Pancreas (tissue), 10 donors: ENCODE data around the gene SART3. TPM values are rescaled to one million over a fixed set of nuclear protein-coding genes. Genes with fewer than 3 reads are reported as not detected.

Experiments used
- ATAC-seq, 4 donors: fragments of 200-7000 bp; cut with Tn5 transposase; one replicate each; pipeline versions ENCODE4 v1.8.0 to v1.9.1; 2020; ENCODE audit warnings: mild to moderate bottlenecking in 4 of 4, moderate library complexity in 4 of 4
- DNase-seq, 6 donors: peaks; one replicate each; pipeline ENCODE4 v3.0.0-alpha.2; 2020
- FAIRE-seq: peaks from 2 replicates; lab custom pipeline; 2012; peaks lifted over from hg19 to GRCh38; lab: Jason Lieb, UNC
- H3K27ac ChIP-seq, 4 donors: fragments of 200-600 bp; sonication (generic); 1 replicate in 3 of 4; 2 replicates in 1 of 4; pipeline versions ENCODE4 v1.5.0 to v1.8.0; 2020
- H3K27me3 ChIP-seq, 4 donors: fragments of 200-600 bp; one replicate each; pipeline ENCODE4 v1.8.0; 2021
- H3K36me3 ChIP-seq, 3 donors: fragments of 200-600 bp; sonication (generic) in 1 of 3; one replicate each; pipeline versions ENCODE4 v1.5.0 to v1.8.0; 2020 to 2021
- H3K4me1 ChIP-seq, 3 donors: fragments of 200-600 bp; one replicate each; pipeline ENCODE4 v1.8.0; 2021
- H3K4me3 ChIP-seq, 4 donors: fragments of 200-600 bp; sonication (generic) in 2 of 4; one replicate each; pipeline versions ENCODE4 v1.5.0 to v1.8.0; 2020 to 2021
- H3K9me3 ChIP-seq, 4 donors: fragments of 200-600 bp; one replicate each; pipeline ENCODE4 v1.8.0; 2021
- WGBS, 2 donors: extraction: QIAGEN DNeasy Blood & Tissue Kit; methylation state at CpG; one replicate each; pipeline ENCODE4 v1.1.7; 2013; 5-methylcytosine and 5-hydroxymethylcytosine counted together
- intact Hi-C, 3 donors: fragments of 100-400 bp; cut with DNase I; formaldehyde crosslinking; loops; one replicate each; pipeline versions ENCODE4 v1.11.1 to v1.14.2; 2022
- polyA plus RNA-seq, 2 donors: library from polyadenylated mRNA; stranded (reverse); fragments of 200-250 nt; gene quantifications; one replicate each; pipeline ENCODE4 v1.2.3, GENCODE V29; 2013
- total RNA-seq, 6 donors: library from RNA; stranded (reverse); fragmentation: NEBNext Ultra II Directional in 4 of 6; extraction: Animal tissue kit (Norgen Biotek cat#: 25700) in 4 of 6; gene quantifications; one replicate each; pipeline versions ENCODE4 v1.2.1 to v1.2.4, GENCODE V29; 2021 to 2023
- TF ChIP-seq, protein P1 (sequence below), 4 donors: fragments of 200-600 bp; sonication (generic) in 3 of 4; IDR thresholded peaks; one replicate each; pipeline versions ENCODE4 v1.5.0 to v1.8.0; 2021; ENCODE audit warnings: antibody characterized with exemption in 4 of 4
- donor health status: healthy with polysubstance abuse.
- donor health status: DM: no; HTN: no; CAD: no; lungs with moderate emphysema.
- donor health status: DM: no; HTN: no; CAD: no.
- donor health status: control.
- donor health status: control.
- donor health status: Bipolar disorder and iron deficiency.
- donor health status: DM: yes; HTN: yes; CAD: no.
- donor health status: DM: no; HTN: no; CAD: no.
- donor health status: DM: no; HTN: no; CAD: no.
- donor health status: DM: yes; HTN: yes; CAD: no.

SART3 gene
- total and polyA plus RNA-seq, 8 donors, result 13.9 to 23.4 (median 16.7) TPM

- no peaks in the 10 kb centered on the region for H3K36me3 ChIP-seq
- TF ChIP-seq, protein P1, sequence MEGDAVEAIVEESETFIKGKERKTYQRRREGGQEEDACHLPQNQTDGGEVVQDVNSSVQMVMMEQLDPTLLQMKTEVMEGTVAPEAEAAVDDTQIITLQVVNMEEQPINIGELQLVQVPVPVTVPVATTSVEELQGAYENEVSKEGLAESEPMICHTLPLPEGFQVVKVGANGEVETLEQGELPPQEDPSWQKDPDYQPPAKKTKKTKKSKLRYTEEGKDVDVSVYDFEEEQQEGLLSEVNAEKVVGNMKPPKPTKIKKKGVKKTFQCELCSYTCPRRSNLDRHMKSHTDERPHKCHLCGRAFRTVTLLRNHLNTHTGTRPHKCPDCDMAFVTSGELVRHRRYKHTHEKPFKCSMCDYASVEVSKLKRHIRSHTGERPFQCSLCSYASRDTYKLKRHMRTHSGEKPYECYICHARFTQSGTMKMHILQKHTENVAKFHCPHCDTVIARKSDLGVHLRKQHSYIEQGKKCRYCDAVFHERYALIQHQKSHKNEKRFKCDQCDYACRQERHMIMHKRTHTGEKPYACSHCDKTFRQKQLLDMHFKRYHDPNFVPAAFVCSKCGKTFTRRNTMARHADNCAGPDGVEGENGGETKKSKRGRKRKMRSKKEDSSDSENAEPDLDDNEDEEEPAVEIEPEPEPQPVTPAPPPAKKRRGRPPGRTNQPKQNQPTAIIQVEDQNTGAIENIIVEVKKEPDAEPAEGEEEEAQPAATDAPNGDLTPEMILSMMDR (IDR thresholded peaks at IDR 0.05), result no peak
- H3K4me1 ChIP-seq, result no peaks in the 10 kb centered on the region
- intact Hi-C loops, result no loop called here
- H3K27ac ChIP-seq, result no peak overlapping the region
- 79 to 95% methylated on average over 1 of the region's 1 CpG for WGBS, 2 donors
- no peak for FAIRE-seq
- H3K9me3 ChIP-seq, result no peaks in the 10 kb centered on the region
- H3K4me3 ChIP-seq, result no peak overlapping the region
- ATAC-seq, result no peak
- H3K27me3 ChIP-seq, result peaks cover 0 to 3% (median 1%) of the 10 kb centered on the region in 4 donors
- no peak for DNase-seq
Measured at GRCh38 chr12:108509806-108510205, 51.2 kb downstream of the SART3 start.

- Histone ChIP-seq H3K27ac (no peak overlapping the region), H3K36me3 (no peaks in the 10 kb centered on the region), H3K4me3 (no peak overlapping the region), H3K4me1 (no peaks in the 10 kb centered on the region), H3K9me3 (peaks cover 0 to 3% (median 0%) of the 10 kb centered on the region in 4 donors), H3K27me3 (peaks cover 0 to 3% (median 1%) of the 10 kb centered on the region in 4 donors)
- DNase-seq, result no peak
- no peak for ATAC-seq
- 49 to 54% methylated on average over 3 of the region's 3 CpGs for WGBS, 2 donors
- intact Hi-C loops, result no loop called here
- TF ChIP-seq, protein P1 (IDR thresholded peaks at IDR 0.05), result no peak
- FAIRE-seq, result no peak
Measured at GRCh38 chr12:108507971-108508642, 52.9 kb downstream of the SART3 start.

GRCh38 chr12:108505129-108505528, 55.8 kb downstream of the SART3 start:
- no peak for ATAC-seq
- TF ChIP-seq, protein P1 (IDR thresholded peaks at IDR 0.05), result no peak
- no peak overlapping the region for H3K4me3 ChIP-seq
- intact Hi-C loops, result no loop called here
- no peak for FAIRE-seq
- no peaks in the 10 kb centered on the region for H3K4me1 ChIP-seq
- H3K27me3 ChIP-seq, result peaks cover 0 to 3% (median 1%) of the 10 kb centered on the region in 4 donors
- H3K27ac ChIP-seq, result no peak overlapping the region
- DNase-seq, result no peak
- peaks cover 0 to 6% (median 0%) of the 10 kb centered on the region in 4 donors for H3K9me3 ChIP-seq
- H3K36me3 ChIP-seq, result no peaks in the 10 kb centered on the region
- 52 to 62% methylated on average over 7 of the region's 7 CpGs for WGBS, 2 donors

GRCh38 chr12:108502922-108503321, 58.1 kb downstream of the SART3 start:
- ATAC-seq (no peak), DNase-seq (no peak), FAIRE-seq (no peak)
- WGBS, 2 donors, result 48 to 56% methylated on average over 2 of the region's 2 CpGs
- intact Hi-C loops, result no loop called here
- peaks cover 0 to 3% (median 1%) of the 10 kb centered on the region in 4 donors for H3K27me3 ChIP-seq
- H3K4me3 ChIP-seq, result no peak overlapping the region
- peaks cover 0 to 6% (median 0%) of the 10 kb centered on the region in 4 donors for H3K9me3 ChIP-seq
- H3K4me1 ChIP-seq, result no peaks in the 10 kb centered on the region
- no peaks in the 10 kb centered on the region for H3K36me3 ChIP-seq
- H3K27ac ChIP-seq, result no peak overlapping the region
- TF ChIP-seq, protein P1 (IDR thresholded peaks at IDR 0.05), result no peak

- WGBS, 2 donors, result 70 to 79% methylated on average over 11 of the region's 11 CpGs
- intact Hi-C loops, result no loop called here
- H3K27me3 ChIP-seq, result no peaks in the 10 kb centered on the region
Measured at GRCh38 chr12:108498136-108498535, 62.8 kb downstream of the SART3 start.

More at GRCh38 chr12:108498136-108498535, 62.8 kb downstream of the SART3 start:
- peaks cover 0 to 3% (median 0%) of the 10 kb centered on the region in 4 donors for H3K9me3 ChIP-seq
- DNase-seq, result no peak
- no peak overlapping the region for H3K27ac ChIP-seq
- no peaks in the 10 kb centered on the region for H3K36me3 ChIP-seq
- H3K4me3 ChIP-seq, result no peak overlapping the region
- TF ChIP-seq, protein P1 (IDR thresholded peaks at IDR 0.05), result no peak
- no peaks in the 10 kb centered on the region for H3K4me1 ChIP-seq
- no peak for ATAC-seq
- FAIRE-seq, result no peak
